Suppressor macrophage treated with lipopolysaccharide for 1 hour (primary cell): ENCODE measurements around the gene STON2.

ENCODE experiments used
- DNase-seq, 3 donors: peaks; one replicate each; pipeline ENCODE4 v3.0.0-alpha.2; 2020 to 2022

Gene STON2

GRCh38 chr14:81371802-81372201, 28.3 kb downstream of the STON2 start:
- DNase-seq: no peak

GRCh38 chr14:81367563-81367962, 32.6 kb downstream of the STON2 start:
- no peak for DNase-seq

GRCh38 chr14:81366884-81367283, 33.2 kb downstream of the STON2 start:
- no peak for DNase-seq

- DNase-seq: no peak
These were observed 33.9 kb downstream of the STON2 start for GRCh38 chr14:81366214-81366613.

- no peak for DNase-seq
These were observed 36.3 kb downstream of the STON2 start for GRCh38 chr14:81363746-81364378.

GRCh38 chr14:81353691-81354323, 46.3 kb downstream of the STON2 start:
- no peak for DNase-seq

GRCh38 chr14:81352413-81352812, 47.7 kb downstream of the STON2 start:
- DNase-seq: no peak

- no peak for DNase-seq
These were observed 48.9 kb downstream of the STON2 start for GRCh38 chr14:81351205-81351604.

- DNase-seq: no peak
These were observed 49.6 kb downstream of the STON2 start for GRCh38 chr14:81350344-81351130.

GRCh38 chr14:81348061-81348460, 52.1 kb downstream of the STON2 start:
- DNase-seq: peak in 2 of 3 donors; percentile 29 to 37

- DNase-seq: no peak
These were observed 54.3 kb downstream of the STON2 start for GRCh38 chr14:81345781-81346180.

- DNase-seq: no peak
These were observed 55.5 kb downstream of the STON2 start for GRCh38 chr14:81344481-81345160.

GRCh38 chr14:81343701-81344100, 56.4 kb downstream of the STON2 start:
- no peak for DNase-seq

GRCh38 chr14:81342850-81343580, 57.1 kb downstream of the STON2 start:
- DNase-seq: no peak

GRCh38 chr14:81341781-81342180, 58.3 kb downstream of the STON2 start:
- DNase-seq: no peak

GRCh38 chr14:81341370-81341769, 58.8 kb downstream of the STON2 start:
- DNase-seq: no peak

- no peak for DNase-seq
These were observed 59.9 kb downstream of the STON2 start for GRCh38 chr14:81340201-81340600.

- DNase-seq: no peak
These were observed 63.1 kb downstream of the STON2 start for GRCh38 chr14:81337073-81337472.

GRCh38 chr14:81336009-81336408, 64.1 kb downstream of the STON2 start:
- DNase-seq: no peak

GRCh38 chr14:81332725-81333124, 67.4 kb downstream of the STON2 start:
- no peak for DNase-seq

- no peak for DNase-seq
These were observed 68.7 kb downstream of the STON2 start for GRCh38 chr14:81331229-81332021.

GRCh38 chr14:81330619-81331122, 69.5 kb downstream of the STON2 start:
- no peak for DNase-seq
